Measurements from ENCODE around the gene EPC2.
"Not testable (repeated sequence)": the region's sequence is repeated elsewhere in the genome, so short reads cannot be mapped to it uniquely, and the experiment has no call there.

DNA sequence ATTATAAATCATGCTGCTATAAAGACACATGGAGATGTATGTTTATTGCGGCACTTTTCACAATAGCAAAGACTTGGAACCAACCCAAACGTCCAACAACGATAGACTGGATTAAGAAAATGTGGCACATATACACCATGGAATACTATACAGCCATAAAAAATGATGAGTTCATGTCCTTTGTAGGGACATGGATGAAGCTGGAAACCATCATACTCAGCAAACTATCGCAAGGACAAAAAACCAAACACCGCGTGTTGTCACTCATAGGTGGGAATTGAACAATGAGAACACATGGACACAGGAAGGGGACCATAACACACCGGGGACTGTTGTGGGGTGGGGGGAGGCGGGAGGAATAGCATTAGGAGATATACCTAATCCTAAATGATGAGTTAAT lies 17.8 kb downstream of the EPC2 start:
- not testable (repeated sequence) for TF ChIP-seq SKIL (IDR thresholded peaks at IDR 0.05; ENCODE audit: low read depth, poor library complexity, severe bottlenecking); KDM1A (IDR thresholded peaks at IDR 0.05; ENCODE audit: borderline replicate concordance); REST (IDR thresholded peaks at IDR 0.05; ENCODE audit: low read depth, low read length)
